GM18520 (cell line): ENCODE measurements around the gene CDK10.
"Not testable (repeated sequence)": the region's sequence is repeated elsewhere in the genome, so short reads cannot be mapped to it uniquely, and the experiment has no call there.

Experiments used
- ATAC-seq: cut with Tn5 transposase; IDR thresholded peaks from one replicate; pipeline ENCODE4 v1.9.1; 2021; ENCODE audit not compliant: unreplicated experiment

The CDK10 gene

DNA sequence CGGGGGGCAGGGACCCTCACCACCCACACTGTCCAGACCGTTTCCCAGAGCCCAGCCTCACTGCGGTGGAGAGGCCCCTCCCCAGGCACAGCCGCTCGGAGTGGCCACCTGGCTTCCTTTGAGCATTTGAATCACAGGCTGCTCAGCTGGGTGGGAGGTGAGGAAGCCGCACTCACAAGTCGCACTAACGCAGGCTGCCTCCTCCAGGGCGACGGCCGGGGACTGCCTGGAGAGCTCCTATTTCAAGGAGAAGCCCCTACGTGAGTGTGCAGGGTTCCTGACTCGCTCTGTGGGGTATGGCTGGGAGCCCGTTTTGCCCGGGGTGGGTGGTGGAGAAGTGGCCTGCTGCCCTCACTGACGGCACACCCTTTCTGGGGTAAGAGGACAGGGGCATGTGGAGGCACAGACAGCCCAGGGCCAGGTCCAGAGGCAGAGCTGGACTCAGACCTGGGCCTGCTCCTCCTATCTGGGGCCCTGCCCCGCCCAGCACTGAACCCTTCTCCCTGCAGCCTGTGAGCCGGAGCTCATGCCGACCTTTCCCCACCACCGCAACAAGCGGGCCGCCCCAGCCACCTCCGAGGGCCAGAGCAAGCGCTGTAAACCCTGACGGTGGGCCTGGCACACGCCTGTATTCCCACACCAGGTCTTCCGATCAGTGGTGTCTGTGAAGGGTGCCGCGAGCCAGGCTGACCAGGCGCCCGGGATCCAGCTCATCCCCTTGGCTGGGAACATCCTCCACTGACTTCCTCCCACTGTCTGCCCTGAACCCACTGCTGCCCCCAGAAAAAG is 8.8 kb downstream of the CDK10 start:
- ATAC-seq = no peak

DNA sequence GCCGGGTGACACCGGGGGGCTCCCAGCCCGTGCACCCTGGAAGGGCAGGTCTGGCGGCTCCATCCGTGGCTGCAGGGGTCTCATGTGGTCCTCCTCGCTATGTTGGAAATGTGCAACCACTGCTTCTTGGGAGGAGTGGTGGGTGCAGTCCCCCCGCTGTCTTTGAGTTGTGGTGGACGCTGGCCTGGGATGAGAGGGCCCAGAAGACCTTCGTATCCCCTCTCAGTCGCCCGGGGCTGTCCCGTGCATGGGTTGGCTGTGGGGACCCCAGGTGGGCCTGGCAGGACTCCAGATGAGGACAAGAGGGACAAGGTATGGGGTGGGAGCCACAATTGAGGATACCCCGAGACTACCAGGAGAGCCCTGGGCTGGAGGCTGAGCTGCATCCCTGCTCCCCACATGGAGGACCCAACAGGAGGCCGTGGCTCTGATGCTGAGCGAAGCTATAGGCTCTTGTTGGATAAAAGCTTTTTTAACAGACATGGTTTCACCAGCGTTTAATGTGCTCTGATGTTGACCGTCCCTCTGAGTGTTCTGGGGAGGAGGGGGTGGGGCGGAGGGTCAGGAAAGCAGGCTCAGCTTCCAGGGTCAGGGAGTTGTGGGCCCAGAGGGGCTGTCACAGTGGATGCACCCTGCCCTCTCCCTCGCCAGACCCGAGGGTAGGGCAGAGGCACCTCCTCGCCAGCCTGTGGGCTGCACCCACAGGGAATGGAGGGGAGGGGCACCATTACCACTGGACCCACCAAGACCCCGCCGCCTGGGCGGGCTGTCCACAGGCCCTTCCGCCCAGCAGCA is 9.6 kb downstream of the CDK10 start:
- no peak for ATAC-seq

DNA sequence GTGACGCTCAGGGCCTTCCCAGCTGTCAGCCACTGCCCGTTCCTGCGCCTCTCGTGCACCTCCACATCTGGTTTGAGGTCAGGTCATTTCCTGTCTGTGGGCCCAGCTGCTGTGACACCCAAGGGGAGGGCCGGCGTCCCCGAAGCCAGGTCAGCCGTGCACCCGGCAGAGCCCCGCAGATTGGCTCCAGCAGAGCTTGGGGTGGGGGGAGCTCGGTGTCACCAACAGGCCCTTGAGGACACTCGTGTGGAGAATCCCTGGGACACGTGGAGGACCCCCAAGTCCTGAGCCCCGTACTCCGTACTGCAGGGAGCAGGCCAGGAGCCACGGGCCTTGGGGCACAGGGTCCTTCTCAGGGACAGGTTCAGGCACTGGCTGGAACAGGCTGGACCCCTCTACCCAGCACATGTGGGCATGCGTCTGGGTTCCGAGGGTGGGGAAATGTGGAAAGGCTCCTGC is 10.2 kb downstream of the CDK10 start:
- ATAC-seq = no peak

DNA sequence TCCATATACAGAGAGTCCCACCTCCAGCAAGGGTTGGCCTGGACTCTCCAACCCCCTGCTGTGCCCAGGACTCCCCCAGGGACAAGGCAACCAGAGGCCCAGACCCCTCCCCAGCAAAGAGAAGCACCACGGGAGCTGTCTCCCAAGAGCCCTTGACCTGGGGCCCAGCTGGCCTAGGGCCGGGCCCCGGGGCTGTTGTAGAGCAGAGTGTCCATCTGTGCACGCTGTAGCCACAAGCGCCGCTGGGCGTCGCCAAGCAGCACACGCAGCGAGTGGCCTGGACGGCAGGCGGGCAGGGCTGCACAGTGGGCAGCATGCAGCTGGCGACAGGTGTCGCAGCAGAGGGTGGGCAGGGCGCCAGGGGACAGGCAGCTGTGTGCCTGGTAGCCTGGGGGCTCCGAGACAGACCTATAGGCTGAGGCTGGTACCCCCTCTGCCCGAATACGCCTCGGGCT is 10.7 kb downstream of the CDK10 start:
- ATAC-seq = no peak

DNA sequence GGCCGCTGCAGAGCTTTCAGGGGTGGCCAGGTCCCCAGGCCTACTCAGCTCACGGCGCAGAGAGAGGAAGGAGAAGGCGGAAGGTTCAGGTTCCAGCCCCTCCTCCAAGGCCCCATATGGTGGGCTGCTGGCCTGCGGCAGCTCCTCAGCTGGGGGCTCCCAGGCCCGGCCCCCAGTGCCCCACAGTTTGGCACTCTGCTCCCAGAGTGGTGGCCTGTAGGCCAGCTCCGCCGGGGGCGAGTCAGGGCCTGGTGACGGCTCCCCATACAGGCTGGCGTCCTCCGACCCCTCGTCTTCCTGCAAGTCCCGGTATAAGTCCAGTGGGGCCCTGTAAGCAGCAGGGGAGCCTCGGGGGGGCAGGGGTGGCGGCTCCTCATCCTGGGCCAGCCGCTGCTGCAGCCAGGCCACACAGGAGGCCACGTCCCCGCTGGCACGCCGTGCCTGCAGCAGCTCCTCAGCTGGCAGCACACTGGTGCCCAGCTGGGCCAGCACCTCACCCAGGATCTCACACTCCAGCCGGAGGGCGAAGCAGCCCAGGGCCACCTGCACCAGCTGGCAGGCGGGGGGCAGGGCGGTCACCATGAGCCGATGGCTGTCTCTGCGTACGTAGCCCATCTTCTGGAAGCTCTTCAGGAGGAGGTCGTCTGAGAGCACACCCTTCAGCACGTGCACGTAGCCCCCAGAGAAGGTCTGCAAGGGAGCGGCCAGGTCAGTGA is 11.3 kb downstream of the CDK10 start:
- ATAC-seq = no peak

DNA sequence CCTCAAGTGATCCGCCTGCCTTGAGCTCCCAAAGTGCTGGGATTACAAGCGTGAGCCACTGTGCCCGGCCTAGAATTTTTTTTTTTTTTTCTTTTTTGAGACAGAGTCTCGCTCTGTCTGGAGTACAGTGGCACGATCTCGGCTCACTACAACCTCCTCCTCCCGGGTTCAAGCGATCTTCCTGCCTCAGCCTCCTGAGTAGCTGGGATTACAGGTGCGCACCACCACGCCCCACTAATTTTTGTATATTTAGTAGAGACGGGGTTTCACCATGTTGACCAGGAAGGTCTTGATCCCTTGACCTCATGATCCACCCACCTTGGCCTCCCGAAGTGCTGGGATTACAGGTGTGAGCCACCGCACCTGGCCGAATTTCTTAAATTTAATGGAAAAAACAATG is 12.2 kb downstream of the CDK10 start:
- ATAC-seq = not testable (repeated sequence)

DNA sequence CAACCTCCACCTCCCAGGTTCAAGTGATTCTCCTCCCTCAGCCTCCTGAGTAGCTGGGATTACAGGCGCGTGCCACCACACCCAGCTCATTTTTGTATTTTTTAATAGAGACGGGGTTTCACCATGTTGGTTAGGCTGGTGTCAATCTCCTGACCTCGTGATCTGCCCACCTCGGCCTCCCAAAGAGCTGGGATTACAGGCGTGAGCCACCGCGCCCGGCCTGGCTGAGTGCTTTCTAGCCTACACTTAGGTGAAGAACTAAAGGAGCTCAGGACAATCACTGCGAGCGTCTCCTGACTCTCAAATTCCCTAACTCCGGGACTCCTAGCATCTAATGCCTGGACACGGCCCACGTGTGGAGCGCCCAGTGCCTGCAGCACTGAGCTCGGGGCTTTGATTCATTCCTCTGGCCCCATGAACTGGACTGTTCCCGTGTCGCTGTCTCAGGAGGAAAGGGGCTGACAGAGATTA is 13.2 kb downstream of the CDK10 start:
- not testable (repeated sequence) for ATAC-seq

DNA sequence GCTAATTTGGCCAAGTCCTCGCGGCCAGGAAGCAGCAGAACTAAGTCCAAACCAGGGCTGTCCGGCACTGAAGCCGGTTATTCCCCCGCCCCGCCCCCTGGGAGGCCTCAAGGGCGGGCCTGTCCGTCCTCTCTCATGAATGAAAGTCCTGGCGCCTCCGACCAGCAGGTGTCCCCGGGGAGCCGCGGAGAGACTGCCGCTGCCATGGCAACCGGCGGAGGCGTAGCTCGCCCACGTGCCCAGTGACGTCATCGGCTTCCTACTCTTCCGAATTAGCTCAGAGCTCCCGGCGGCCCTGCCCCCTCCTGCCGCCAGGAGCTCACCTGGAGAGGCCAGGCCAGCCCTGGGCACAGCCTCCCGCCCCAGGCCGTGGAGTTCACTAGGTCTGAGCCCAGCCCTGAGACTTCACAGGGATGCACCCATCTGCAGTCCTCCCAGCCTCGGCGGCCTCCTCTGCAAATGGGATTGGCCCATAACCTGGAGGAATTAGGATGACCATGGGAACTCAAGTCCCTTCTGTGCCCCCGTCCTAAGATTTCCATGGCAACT is 13.7 kb downstream of the CDK10 start:
- ATAC-seq = peak; percentile 34

DNA sequence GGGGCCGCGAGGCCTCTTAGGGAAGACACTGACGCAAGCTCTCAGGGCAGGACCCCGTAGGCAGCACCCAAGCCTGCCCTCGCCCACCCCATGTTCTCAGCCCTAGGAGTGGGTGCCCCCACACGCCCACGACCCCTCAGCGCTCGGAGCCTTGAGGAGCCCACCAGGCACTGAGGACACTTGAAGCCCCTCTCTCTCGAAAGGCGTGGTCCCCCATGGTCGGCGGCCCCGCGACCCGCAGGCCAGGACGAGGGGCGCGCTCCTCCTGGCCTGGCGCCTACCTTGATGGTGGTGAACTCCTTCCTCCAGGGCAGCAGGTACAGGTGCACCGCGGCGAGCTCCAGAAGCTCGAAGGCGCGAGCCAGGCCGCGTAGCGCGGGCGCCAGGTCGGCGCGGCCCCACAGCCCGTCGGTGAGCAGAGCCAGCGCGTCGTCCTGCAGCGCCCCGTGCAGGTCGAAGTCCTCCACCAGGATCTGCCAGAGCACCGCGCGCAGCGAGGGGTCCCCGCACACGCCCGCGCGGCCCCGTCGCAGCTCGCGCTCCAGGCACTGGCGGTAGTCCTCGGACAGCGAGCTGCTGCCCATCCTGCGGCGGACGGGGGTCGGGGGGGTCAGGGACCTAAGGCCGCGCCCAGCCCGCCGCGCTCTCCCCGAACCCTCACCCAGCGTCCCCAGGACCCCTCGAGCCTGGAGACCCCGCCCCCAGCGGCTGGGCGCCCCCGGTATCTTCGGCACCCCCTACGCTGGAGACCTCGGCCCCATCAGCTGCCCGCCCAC is 14.3 kb downstream of the CDK10 start:
- no peak for ATAC-seq

DNA sequence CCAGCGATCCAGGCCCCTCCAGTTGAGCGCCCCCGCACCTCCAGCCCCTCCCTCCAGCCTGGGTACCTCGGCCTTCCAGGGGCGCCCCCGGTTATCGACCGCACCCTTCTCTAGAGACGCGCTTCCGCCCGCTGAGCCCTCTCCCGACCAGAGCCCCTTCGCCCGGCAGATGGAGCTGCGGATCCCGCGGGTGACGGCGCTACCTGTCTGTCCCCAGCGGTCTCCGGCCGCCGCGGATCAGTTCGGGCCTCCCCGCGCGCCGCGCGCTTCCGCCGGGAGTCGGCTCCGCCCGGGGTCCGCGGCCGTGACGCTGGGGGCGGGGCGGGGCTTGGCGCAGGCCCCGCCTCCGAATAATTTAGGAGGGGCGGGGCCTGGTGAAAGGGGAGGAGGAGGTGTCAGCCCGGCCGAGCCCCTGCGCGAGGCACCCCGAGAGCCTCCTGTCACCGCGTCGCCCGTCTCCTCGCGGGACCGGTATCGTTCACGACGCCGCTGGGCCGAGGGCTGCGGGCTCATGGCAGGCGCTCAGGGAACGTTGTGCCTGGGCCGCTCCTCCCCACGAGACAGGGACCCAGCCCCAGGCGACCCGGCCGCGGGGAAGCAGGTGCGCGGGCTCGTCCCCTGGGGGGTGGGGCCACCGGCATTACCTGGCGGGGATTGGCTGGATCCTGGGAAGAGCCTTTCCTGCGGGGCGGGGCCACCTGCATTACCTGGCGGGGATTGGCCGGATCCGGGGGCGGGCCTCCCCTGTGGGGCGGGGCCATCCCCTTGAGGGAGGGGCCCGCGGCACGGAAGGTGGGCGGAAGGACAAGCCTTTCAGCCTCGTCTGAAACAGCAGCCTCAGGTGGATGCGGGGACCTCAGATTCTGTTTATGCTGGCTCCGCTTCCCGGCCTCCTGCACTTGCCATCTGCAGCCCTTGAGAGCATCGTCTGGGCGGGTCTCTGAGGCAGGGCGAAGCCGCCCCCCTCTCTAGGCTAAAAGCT is 15.2 kb downstream of the CDK10 start, which contains the start of gene SPATA2L:
SPATA2L (minus strand) TSS at position 281 of the 982 bp plus-strand sequence. CDS start 473 bp downstream, outside the sequence.
- ATAC-seq = peak; percentile 53

DNA sequence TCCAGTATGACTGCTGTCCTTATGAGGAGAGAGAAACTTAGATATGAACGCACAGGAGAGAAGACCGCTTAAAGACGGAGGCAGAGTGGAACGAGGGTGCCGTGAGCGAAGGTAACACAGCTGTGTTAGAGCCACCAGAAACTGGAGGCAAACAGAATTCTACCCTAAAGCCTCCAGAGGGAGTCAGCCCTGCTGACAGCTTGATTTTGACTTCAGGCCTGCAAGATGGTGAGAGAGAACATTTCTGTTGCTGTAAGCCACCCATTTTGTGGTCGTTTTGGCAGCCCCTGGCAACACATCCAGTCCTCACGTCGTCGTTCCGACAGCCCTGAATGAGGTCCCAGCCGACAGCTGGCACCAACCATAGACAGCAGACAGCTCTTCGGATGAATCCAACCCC is 17.8 kb downstream of the CDK10 start:
- ATAC-seq = no peak

DNA sequence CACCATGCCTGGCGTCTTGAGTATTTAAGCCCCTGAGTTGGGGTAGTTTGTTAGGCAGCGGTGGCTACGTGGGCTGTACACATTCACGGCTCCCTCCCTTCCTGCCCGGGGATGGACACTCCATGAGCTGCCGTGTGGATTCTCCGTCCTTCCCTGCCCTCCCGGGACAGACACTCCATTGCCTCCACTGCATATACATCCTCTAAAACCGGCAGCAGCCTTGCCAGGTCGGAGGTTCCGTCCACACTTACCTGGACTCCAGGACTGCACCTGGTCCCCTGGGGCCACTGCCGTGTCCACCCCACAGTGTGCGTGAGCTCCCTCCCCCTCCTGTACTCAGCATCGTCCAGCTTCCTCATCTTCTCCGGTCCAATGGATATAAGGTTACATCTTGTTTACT is 18.5 kb downstream of the CDK10 start:
- ATAC-seq = no peak

DNA sequence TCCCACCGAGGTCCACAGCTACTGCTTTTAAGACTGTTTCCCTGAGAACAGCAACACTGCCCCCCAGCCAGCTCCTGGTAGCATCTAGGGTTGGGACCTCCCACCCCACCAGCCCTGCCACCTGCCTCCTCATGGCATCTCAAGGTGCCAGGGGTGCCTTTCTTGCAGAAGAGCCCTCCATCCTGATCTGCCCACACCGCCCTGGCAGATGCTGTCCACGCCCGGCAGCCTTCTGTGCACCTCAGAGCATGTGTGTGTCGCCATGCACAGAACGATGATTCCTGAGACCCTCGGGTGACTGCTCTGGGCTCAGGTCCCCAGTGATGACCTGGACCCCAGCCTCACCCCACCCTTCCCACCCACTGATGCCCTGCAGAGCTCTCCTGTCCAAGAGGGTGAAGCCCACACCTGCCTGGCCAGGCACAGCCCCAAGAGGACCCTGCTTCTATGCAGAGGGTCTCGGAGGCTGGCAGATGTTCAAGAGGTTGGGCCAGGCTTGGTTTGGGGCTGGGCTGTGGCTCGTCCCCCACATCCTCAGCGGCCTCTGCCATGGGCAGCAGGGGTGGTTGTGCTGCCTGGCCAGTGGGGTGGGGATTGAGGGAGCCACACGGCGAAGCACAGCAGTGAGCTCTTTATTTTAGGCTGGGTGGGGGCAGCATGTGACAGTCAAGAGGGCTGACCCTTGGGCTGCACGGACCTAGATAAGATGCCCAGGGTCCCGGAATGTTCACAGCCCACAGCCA is 20.2 kb downstream of the CDK10 start:
- ATAC-seq = no peak

DNA sequence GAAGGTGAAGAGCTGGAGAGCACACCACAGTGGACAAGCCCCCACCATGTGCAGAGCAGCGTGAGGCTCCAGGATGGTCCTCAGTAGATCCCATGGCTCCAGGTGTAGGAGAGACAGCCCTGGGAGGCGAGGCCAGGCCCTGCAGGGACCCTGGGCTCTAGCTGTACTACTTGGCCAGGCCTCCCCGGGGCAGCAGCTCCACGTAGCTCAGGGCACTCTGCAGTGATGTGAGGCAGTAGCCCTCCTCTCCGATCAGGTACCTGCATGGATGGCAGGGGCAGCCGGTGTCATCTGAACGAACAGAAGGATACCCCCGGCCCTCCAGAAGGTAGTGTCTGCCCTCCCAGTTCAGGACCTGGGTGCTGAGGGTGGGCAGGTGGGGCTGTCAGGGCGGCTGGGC is 21.2 kb downstream of the CDK10 start:
- no peak for ATAC-seq

DNA sequence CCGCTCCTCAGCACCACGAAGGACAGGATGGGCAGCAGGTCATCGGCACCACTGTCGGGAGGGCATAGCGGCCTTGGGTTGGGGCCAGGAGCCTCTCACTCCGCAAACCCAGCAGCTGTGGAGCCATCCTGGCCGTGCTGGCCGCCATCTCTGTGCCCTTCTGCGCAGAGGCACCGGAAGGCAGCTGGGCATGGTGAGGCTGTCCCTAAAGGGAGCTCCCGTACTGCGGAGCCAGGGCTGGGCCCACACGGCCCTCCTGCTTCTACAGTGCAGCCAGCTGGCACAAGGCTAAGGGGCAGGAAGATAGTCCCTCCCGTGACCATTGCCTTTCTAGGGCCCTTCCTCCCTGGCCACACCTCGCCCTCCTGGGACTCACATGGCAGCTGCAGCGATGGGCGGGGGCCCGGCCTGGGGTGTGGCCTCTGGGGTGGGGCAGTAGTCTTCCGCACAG is 22.0 kb downstream of the CDK10 start:
- ATAC-seq = no peak

DNA sequence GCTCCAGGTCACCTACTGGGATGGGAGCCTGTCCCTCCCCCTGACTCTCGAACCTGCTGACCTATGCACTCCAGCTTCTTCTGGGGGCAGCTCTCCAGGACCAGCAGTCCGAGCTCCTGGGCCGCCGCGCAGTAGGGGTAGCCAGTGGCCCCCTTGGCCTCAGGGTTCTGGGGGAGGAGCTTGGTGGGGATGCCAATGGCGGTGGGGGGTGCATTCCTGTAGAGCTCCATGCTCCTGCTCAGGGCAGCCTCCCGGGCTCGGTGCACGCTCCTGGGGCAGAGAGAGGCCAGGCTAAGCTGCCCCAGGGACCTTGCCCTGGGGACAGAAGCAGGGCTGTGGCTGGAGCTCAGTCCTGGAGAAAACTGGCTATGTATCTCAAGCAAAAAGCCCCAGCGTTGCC is 22.7 kb downstream of the CDK10 start:
- no peak for ATAC-seq

DNA sequence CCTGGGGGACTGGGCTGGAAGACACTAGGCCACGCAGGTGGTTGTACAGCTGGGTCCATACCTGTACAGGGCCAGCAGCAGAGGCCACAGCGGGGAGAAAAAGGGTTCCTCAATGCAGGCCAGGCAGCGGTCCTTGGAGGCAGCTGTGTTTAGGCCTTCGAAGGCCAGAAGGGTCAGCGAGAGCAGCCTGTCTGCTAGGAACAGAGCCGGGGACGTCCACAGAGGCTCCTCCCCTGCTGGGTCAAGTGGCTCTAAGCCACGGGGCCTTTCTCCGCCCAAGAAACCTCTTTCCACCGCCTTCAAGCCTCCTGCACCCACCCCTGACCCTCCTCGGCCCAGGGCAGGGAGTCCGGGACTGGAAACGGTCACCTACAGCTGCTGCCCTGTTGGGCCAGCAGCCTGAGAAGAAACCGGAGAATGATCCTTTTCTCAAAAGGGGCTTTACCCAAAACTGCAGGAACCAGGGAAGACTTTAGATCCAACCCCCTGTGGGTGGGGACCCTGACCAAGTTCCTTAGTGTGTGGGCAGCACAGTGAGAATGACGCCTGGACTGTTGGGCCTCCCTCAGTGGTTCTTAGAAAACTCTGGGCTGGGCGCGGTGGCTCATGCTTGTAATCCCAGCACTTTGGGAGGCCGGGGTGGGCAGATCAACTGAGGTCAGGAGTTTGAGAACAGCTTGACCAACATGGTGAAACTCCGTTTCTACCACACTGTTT is 23.4 kb downstream of the CDK10 start:
- ATAC-seq = no peak
